Stomach smooth muscle (tissue), 2 donors: Measurements from ENCODE around the gene FGA.
A peak's percentile ranks its signal among the peaks of the same experiment; 100 is the strongest.

Source experiments
- H3K27ac ChIP-seq: one replicate; pipeline ENCODE4 v1.7.0; 2013; ENCODE audit warnings: mild to moderate bottlenecking, low read length, inconsistent platforms
- H3K27me3 ChIP-seq, 2 donors: one replicate each; pipeline ENCODE4 v1.7.0; 2013; ENCODE audit warnings: low read length in 2 of 2; ENCODE audit not compliant: insufficient read depth in 2 of 2, control insufficient read depth in 1 of 2
- H3K36me3 ChIP-seq, 2 donors: one replicate each; pipeline ENCODE4 v1.7.0; 2013; ENCODE audit warnings: low read length in 2 of 2; ENCODE audit not compliant: control insufficient read depth in 2 of 2, insufficient read depth in 2 of 2
- H3K4me1 ChIP-seq: one replicate; pipeline ENCODE4 v1.7.0; 2013; ENCODE audit warnings: low read length; ENCODE audit not compliant: control insufficient read depth, insufficient read depth
- H3K4me3 ChIP-seq, 2 donors: one replicate each; pipeline ENCODE4 v1.7.0; 2013; ENCODE audit warnings: low read length in 2 of 2
- H3K9ac ChIP-seq, 2 donors: one replicate each; pipeline ENCODE4 v1.7.0; 2013; ENCODE audit warnings: low read length in 2 of 2, mild to moderate bottlenecking in 1 of 2
- H3K9me3 ChIP-seq, 2 donors: one replicate each; pipeline ENCODE4 v1.7.0; 2013; ENCODE audit warnings: low read length in 2 of 2; ENCODE audit not compliant: control insufficient read depth in 2 of 2
- donor health status: healthy.
- donor health status: Pancreatic carcinoma.

Gene FGA

DNA sequence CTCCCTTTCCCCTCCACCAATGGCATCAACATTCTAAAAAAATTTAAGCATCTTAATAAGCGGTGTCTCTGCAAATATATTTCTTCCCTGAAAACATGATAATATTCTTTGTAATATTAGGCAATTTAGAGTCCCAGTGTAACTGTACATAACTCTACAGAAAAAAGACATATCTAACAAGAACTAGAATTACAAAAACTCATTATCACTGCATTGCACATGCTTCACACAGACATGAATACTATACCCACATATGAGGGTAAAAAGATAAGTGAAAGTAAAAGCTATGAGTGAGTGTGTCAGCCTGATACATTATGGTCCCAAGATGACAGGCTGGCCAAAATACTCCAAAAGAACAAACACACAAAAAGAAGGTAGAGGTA, 30.1 kb downstream of the FGA start:
- no peaks in the 10 kb centered on the region for H3K36me3 ChIP-seq
- no peaks in the 10 kb centered on the region for H3K9me3 ChIP-seq
- H3K27me3 ChIP-seq = no peaks in the 10 kb centered on the region
- H3K4me3 ChIP-seq = no peak overlapping the region
- no peak overlapping the region for H3K27ac ChIP-seq
- H3K4me1 ChIP-seq = no peaks in the 10 kb centered on the region
- no peak overlapping the region for H3K9ac ChIP-seq

DNA sequence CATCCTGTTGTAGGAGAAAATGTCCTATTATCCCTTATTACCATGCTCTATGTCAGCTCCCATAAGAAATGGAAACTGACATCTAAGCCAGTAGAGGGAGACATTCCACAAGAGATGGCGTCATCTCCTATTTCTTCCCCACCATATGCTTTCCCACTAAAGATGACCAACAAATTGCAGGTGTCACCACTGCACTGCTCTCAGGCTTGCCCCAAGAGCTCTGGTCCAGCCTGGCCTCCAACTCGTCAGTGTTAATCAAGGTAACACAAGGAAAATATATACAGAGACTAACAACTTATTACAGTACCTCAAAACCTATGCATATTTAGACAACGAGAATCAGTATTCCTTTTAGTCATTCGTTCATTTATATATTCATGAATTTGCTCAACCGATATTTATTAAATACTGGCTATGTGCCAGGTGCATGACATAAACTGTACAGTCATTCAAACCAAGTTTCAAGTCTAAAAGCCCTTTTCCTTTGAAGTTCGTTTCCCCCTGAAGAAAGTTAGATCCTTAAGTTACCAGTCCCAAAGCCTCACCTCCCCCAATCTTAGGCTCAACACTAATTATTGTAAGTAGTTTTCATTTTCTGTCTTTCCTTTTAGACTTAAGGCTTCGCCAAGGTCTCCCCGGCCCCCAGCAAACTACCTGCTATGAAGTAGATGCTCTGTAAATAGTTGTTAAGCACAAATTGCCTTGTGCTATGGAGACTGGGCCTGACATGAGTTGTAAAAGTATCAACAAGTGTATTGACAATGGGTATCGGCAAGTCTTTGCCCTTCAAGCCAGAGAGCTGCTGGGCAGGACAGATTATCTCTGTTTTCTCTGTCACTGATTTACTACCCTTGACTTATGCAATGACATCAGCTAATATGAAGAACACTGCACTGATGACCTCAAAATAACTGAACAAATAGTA, 30.8 kb downstream of the FGA start:
- H3K36me3 ChIP-seq = no peaks in the 10 kb centered on the region
- H3K27ac ChIP-seq = no peak overlapping the region
- no peak overlapping the region for H3K9ac ChIP-seq
- H3K4me3 ChIP-seq = no peak overlapping the region
- no peaks in the 10 kb centered on the region for H3K27me3 ChIP-seq
- no peaks in the 10 kb centered on the region for H3K4me1 ChIP-seq
- H3K9me3 ChIP-seq = no peaks in the 10 kb centered on the region

DNA sequence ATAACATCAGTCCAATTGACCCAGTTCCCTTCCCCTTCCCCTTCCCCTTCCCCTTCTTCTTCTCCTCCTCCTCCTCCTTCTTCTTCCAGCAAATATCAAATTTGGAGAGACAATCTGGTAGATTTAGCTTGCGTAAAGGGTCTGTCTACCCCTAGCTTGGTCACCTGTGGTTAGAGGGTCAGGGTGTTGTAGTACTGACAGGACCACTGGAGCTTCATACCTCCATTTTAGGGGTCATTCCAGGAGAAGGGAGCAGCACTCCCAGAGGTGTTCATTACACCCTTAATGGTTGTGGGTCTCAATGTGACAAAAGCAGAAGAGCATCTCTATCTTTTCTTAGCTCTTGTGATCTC, 31.4 kb downstream of the FGA start:
- Histone ChIP-seq H3K4me1 (no peaks in the 10 kb centered on the region), H3K27me3 (no peaks in the 10 kb centered on the region), H3K9ac (no peak overlapping the region), H3K9me3 (no peaks in the 10 kb centered on the region), H3K4me3 (no peak overlapping the region), H3K36me3 (no peaks in the 10 kb centered on the region), H3K27ac (no peak overlapping the region)

DNA sequence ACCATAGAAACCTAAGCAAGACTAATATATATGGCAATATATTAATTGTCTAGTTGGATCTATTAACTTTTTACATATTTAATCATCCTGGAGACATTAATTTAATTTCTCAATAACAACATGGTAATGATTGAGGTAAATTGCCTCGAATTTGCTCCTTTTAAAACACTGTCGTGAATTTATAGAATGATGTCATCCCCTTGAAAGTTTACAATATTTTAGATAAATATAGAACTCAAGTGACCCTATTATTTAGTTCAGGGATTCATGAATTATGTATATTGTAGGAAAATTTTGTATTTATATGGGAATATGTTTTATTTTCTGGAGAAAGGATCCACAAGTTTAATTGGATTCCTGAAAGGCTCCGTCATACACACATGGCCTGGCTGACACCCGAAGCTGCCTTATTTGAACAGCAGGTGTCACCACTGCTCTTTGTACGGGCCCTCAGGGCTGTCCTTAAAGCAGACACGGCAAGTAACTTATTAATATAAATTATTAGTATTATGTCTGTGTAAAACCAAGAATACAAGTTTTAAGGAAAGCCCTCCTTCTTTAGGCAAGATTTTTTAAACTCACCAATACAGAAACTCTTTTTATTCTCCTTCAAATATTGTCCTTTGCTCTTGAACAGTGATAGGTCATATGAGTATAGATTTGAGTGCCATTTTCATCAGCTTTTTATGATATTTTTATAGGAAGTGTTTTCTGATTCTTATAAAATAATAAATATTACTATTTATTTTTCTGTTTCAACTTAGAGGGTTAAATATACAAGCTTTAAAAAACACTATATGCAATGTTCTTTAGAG, 38.5 kb downstream of the FGA start:
- H3K4me3 ChIP-seq = no peak overlapping the region
- no peak overlapping the region for H3K9ac ChIP-seq
- H3K9me3 ChIP-seq = no peaks in the 10 kb centered on the region
- H3K4me1 ChIP-seq = peaks cover 11% of the 10 kb centered on the region
- H3K27ac ChIP-seq = no peak overlapping the region
- H3K36me3 ChIP-seq = peaks cover 0 to 6% of the 10 kb centered on the region in 2 donors
- H3K27me3 ChIP-seq = no peaks in the 10 kb centered on the region

DNA sequence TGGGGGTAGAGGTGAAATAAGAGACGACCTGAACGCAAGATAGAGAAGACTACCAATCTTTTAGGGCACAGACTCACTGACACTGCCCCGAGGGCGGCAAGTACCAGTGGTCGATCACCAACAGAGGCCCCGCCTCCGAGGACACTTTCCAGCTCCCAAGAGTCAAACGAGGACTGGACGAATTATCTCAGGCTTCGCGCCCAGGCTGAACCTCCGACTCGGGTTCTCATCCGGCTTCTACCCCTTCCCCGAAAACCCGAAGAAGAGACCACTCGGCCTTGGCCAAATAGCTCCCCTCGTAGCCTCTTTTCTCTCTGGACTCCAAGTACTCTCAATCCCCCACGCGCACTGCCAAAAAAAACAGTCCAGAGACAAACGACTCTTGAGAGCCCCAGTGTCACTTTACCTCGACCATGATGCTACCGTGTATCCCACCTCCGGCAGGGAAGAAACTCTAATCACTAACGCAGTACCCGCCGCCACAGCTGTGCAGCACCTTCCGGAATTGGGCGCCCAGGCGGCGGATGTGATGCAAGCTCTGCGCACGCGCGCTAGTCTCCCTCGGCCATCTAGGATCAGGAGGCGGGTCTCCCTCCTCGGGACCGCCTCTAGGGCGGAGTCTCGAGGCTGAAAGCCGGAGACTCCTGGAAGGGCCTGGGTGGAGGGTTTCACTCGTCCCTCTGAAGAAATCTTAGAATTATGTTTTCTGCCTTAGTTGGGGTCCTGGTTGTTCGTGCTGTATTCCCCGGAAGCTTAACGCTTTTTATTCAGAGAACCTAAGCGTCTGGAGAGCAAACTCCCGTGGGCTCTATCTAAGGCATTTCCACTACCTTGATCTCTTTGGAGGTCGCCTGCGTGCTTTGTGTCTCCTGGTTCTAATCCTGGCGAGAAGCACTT, 40.4 kb downstream of the FGA start, which contains the start of gene PLRG1:
TSS of gene PLRG1 (minus strand) at position 507 of the 897 bp plus-strand sequence. CDS start at position 415, 92 bp downstream.
- H3K27ac ChIP-seq = peak within 1 kb of the TSS; percentile 79
- H3K9me3 ChIP-seq = no peaks in the 10 kb centered on the region
- peak within 1 kb of the TSS; percentile 92 for H3K9ac ChIP-seq
- H3K4me3 ChIP-seq = peak within 1 kb of the TSS; percentile 92 to 97
- peaks cover 10 to 21% of the 10 kb centered on the region in 2 donors for H3K36me3 ChIP-seq
- no peaks in the 10 kb centered on the region for H3K27me3 ChIP-seq
- peaks cover 11% of the 10 kb centered on the region for H3K4me1 ChIP-seq

DNA sequence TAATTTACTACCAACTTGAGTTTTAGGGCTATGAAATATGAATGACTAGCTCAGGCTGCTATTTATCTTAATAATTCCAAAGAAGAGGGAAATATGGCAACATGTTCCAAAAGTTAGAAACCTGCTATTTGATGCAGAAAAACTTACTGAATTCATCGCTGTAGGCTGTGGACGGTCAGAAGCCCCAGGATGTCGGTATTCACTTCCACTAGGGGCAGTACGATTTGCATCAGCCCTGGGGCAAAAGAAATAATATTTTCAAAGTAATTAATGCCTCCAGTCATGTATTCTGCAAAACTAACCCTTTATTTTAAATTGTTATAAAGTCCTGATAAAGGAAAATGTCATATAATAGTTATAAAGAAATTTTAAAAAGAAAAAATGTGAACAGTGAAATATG, 44.9 kb downstream of the FGA start:
- H3K27ac ChIP-seq = no peak overlapping the region
- H3K4me3 ChIP-seq = no peak overlapping the region
- H3K36me3 ChIP-seq = peaks cover 32 to 40% of the 10 kb centered on the region in 2 donors

DNA sequence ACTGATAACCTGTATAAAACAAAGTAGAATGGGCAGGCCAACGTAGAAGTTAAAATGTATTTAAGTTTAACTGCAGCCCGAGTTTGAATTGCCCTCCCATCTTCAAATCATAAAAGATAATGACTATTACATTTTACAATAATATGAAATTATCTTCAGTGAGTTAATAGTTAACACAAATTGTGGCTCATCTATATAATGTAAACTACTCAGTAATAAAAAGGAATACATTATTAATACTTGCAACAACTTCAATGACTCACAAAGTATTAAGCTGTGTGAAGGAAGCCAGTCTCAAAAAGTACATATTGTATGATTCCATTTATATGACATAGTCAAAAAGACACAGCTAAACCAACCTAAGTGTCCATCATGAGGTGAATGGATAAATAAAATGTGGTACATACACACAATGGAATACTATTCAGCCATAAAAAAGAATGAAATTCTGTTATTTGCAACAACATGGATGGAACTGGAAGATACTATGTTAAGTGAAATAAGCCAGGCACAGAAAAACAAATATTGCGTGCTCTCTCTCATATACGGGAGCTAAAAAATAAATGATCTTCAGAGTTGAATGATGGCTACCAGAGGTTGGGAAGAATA, 48.2 kb downstream of the FGA start:
- Histone ChIP-seq H3K36me3 (peaks cover 54 to 58% of the 10 kb centered on the region in 2 donors), H3K9ac (no peak overlapping the region), H3K4me3 (no peak overlapping the region), H3K27me3 (no peaks in the 10 kb centered on the region), H3K9me3 (no peaks in the 10 kb centered on the region), H3K4me1 (no peaks in the 10 kb centered on the region), H3K27ac (no peak overlapping the region)

More for the DNA sequence above, 44.9 kb downstream of the FGA start:
- H3K9ac ChIP-seq = no peak overlapping the region
- H3K4me1 ChIP-seq = peaks cover 11% of the 10 kb centered on the region
- H3K27me3 ChIP-seq = no peaks in the 10 kb centered on the region
- no peaks in the 10 kb centered on the region for H3K9me3 ChIP-seq
